A673 (cell line): ENCODE measurements around the gene MLXIP.

Experiments
- EZH2 ChIP-seq: fragments of 200-600 bp; sonication (generic); IDR thresholded peaks from 2 replicates; pipeline ENCODE4 v1.6.1; 2017; ENCODE audit warnings: borderline replicate concordance, low read depth, mild to moderate bottlenecking, mixed read lengths, antibody characterized with exemption, low read length; ENCODE audit not compliant: poor library complexity, severe bottlenecking
- TF ChIP-seq, protein P1 (sequence below): fragments of 300-800, 200-600 bp; sonication (generic); conservative IDR thresholded peaks from 2 replicates; pipeline ENCODE4 v1.5.1; 2017; ENCODE audit warnings: low read depth, mild to moderate bottlenecking, antibody characterized with exemption, low read length, moderate library complexity, mixed read lengths

DNA sequence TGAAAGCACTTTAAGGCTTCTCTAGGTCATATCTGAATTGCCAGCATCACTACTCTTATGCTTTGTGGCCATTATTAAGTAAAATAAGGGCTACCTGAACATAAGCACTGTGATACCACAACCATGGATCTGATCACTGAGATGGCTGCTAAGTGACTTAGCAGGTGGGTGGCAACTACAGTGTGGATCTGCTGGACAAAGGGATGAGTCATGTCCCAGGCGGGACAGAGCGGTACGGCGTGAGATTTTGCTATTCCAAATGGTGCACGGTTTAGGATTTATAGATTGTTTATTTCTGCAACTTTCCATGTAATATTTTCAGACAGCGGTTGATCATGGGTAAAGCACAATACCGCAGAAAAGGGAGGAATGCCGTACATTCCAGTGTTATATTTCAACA is 39.4 kb downstream of the MLXIP start:
- TF ChIP-seq, protein P1, sequence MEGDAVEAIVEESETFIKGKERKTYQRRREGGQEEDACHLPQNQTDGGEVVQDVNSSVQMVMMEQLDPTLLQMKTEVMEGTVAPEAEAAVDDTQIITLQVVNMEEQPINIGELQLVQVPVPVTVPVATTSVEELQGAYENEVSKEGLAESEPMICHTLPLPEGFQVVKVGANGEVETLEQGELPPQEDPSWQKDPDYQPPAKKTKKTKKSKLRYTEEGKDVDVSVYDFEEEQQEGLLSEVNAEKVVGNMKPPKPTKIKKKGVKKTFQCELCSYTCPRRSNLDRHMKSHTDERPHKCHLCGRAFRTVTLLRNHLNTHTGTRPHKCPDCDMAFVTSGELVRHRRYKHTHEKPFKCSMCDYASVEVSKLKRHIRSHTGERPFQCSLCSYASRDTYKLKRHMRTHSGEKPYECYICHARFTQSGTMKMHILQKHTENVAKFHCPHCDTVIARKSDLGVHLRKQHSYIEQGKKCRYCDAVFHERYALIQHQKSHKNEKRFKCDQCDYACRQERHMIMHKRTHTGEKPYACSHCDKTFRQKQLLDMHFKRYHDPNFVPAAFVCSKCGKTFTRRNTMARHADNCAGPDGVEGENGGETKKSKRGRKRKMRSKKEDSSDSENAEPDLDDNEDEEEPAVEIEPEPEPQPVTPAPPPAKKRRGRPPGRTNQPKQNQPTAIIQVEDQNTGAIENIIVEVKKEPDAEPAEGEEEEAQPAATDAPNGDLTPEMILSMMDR: no peak
- TF ChIP-seq EZH2: no peak
